Fibroblast of mammary gland (primary cell): Measurements from ENCODE around the gene HDGFL3.
"Not testable (repeated sequence)": the region's sequence is repeated elsewhere in the genome, so short reads cannot be mapped to it uniquely, and the experiment has no call there.

Source experiments
- DNase-seq: peaks from one replicate; pipeline ENCODE4 v3.0.0-alpha.2; 2010; ENCODE audit warnings: low read depth
- H3K4me3 ChIP-seq: 2 replicates; pipeline ENCODE4 v1.5.1; 2011; ENCODE audit warnings: low read depth, mild to moderate bottlenecking, low read length, moderate library complexity; ENCODE audit not compliant: control insufficient read depth
- CTCF ChIP-seq: conservative IDR thresholded peaks from 2 replicates; pipeline ENCODE4 v1.5.1; 2011; ENCODE audit warnings: low read depth, low read length, inconsistent platforms; ENCODE audit not compliant: control insufficient read depth, insufficient read depth

Gene HDGFL3

DNA sequence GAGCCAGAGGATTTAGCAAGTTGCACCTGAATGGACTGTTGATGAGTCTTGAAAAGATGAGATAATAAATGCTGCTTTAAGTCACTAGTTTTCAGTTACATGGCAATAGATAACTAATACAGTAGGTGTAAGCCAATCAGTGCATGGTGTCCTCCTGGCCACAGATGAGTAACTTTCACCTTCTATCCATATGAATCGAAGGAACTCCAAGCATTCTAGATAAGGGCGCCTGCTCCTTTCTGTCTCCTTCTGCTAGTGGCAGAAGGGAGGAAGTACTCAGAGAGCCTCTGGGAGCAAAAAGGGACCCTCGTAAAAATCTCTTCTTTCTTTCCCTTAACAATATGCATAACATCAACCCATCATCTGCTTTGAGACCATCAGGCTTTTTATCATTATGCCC lies 62.9 kb downstream of the HDGFL3 start:
- DNase-seq = no peak
- H3K4me3 ChIP-seq = no peak overlapping the region
- no peak for TF ChIP-seq CTCF

DNA sequence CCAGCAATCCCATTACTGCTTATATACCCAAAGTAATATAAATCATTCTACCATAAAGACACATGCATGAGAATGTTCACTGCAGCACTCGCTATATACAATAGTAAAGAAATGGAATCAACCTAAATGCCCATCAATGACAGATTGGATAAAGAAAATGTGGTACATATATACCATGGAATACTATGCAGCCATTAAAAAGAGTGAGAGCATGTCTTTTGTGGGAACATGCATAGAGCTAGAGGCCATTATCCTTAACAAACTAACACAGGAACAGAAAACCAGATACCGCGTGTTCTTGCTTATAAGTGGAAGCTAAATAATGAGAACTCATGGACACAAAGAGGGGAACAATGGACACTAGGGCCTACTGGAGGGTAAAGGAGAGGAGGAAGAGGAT lies 65.5 kb downstream of the HDGFL3 start:
- DNase-seq, H3K4me3 ChIP-seq: not testable (repeated sequence)

DNA sequence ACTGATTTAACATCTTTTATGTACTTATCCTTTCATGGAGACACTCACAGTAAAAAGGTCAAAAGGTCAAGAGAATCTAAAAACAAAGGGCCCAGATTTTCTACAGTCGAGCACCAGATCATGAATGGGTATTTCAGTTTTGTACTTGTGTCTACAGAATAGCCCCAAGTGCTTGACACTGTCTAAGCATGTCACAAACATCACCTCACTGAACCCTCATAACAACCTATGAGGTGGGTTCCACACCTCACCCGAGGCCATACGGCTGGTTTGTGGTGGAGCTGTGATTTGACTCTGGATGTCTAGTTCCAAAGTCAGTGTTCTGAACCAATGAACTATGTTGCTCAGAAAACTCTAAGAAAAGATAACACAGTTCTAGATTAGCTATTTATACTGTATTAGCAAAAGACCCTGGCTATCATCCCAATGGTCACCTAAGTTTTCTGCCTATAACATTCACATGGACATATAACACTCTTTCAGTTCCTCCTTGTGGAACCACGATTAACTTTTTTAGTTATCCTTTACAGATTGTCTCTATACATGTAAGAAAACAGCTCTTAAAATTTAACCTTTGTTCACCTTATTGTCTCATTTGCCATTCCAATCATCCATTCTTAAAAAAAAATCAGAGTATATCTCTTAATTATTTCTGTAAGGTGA lies 74.6 kb downstream of the HDGFL3 start:
- no peak for DNase-seq
- no peak for TF ChIP-seq CTCF
- H3K4me3 ChIP-seq = no peak overlapping the region

GRCh38 chr15:83129791-83130190 lies 77.8 kb downstream of the HDGFL3 start:
- DNase-seq = no peak
- H3K4me3 ChIP-seq = no peak overlapping the region
- TF ChIP-seq CTCF = no peak

- DNase-seq = no peak
- TF ChIP-seq CTCF = no peak
- H3K4me3 ChIP-seq = no peak overlapping the region
Measured at GRCh38 chr15:83127547-83128150, 80.0 kb downstream of the HDGFL3 start.

- DNase-seq = no peak
- H3K4me3 ChIP-seq = no peak overlapping the region
- TF ChIP-seq CTCF = no peak
Measured at GRCh38 chr15:83123529-83123928, 84.1 kb downstream of the HDGFL3 start.

DNA sequence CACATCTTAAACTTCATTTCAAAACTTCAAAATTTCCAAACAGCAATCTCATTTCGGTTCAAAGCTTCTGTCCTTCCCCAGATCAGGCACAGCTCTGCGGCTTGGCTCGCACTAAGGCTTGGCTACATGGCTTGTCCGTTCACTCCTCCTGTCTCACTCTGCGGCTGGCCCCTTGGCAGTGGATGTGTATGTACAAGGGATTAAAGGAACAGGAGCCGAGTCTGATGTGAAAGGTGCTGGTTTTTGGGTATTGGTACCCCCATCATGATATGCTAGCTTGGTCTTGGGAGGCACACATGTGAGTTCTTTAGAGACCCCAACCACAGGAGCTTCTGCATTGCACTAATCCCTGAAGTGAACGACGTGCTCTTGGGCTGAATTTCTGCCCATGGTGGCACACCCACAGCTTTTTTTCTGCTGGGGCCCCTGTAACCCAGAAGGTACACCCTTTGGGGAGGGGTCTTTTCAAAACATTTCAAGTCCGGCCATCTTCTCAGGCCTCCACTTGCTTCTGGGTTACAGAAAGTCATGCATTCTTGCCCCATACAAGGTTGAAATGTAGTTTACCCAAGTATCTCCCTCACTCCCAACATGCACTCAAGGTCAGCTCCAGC lies 87.5 kb downstream of the HDGFL3 start:
- no peak for DNase-seq
- no peak overlapping the region for H3K4me3 ChIP-seq
- no peak for TF ChIP-seq CTCF
